ENCODE data around the gene JADE1. TPM values are rescaled to one million over a fixed set of nuclear protein-coding genes. Genes with fewer than 3 reads are reported as not detected.

The JADE1 gene
- total RNA-seq, 2 experiments from 2014 or later: 30.5 to 31.6 TPM

DNA sequence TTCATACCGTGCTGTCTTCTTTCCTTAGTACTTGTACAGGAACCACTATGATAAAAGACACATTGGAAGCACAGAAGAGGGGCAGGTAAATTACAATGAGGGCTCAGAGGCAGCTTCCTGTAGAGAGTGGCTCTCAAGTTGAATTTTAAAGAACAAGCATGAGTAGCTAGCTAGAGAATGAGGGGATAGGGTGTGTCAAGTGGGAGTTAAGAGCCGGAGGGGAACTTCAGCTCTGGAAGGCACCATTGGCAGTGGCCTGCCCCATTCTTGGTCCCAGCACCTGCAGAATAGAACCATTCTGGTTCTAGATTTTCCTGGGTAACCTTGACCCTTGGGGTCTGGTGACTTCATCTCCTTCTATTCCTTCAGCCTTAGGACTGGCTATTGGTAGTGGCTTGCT, 34.0 kb upstream of the JADE1 start:
- Mint-ChIP-seq H3K4me1 (ENCODE audit: low read depth) (no peaks in the 10 kb centered on the region), H3K4me3 (no peak overlapping the region), H3K27me3 (peaks cover 2% of the 10 kb centered on the region), H3K36me3 (ENCODE audit: low read depth) (no peaks in the 10 kb centered on the region), H3K9me3 (no peaks in the 10 kb centered on the region), H3K27ac (no peak overlapping the region)
- ChIA-PET POLR2A (no interaction called here), CTCF (no interaction called here)
- intact Hi-C loops (cut with micrococcal nuclease): no loop called here
- DNase-seq (no peak), ATAC-seq (no peak)
- TF ChIP-seq CTCF (IDR thresholded peaks at IDR 0.05): no peak

- intact Hi-C loops (cut with micrococcal nuclease): no loop called here
- ATAC-seq (no peak), DNase-seq (no peak)
- ChIA-PET POLR2A (no interaction called here), CTCF (no interaction called here)
- no peaks in the 10 kb centered on the region for H3K9me3 Mint-ChIP-seq
- no peak overlapping the region for H3K27ac Mint-ChIP-seq
- no peaks in the 10 kb centered on the region for H3K36me3 Mint-ChIP-seq (ENCODE audit: low read depth)
- H3K4me3 Mint-ChIP-seq: no peak overlapping the region
- H3K4me1 Mint-ChIP-seq (ENCODE audit: low read depth): no peaks in the 10 kb centered on the region
- peaks cover 2% of the 10 kb centered on the region for H3K27me3 Mint-ChIP-seq
- no peak for TF ChIP-seq CTCF (IDR thresholded peaks at IDR 0.05)
Measured at GRCh38 chr4:128775916-128776315, 33.6 kb upstream of the JADE1 start.

- CTCF ChIA-PET: no interaction called here
- peaks cover 2% of the 10 kb centered on the region for H3K27me3 Mint-ChIP-seq
- no peak for TF ChIP-seq CTCF (IDR thresholded peaks at IDR 0.05)
- H3K36me3 Mint-ChIP-seq (ENCODE audit: low read depth): no peaks in the 10 kb centered on the region
- H3K4me3 Mint-ChIP-seq: no peak overlapping the region
- no peaks in the 10 kb centered on the region for H3K9me3 Mint-ChIP-seq
- ATAC-seq: no peak
- no peak overlapping the region for H3K27ac Mint-ChIP-seq
- intact Hi-C loops (cut with micrococcal nuclease): no loop called here
- DNase-seq: no peak
- POLR2A ChIA-PET: no interaction called here
- H3K4me1 Mint-ChIP-seq (ENCODE audit: low read depth): no peaks in the 10 kb centered on the region
Measured at GRCh38 chr4:128776794-128777216, 32.7 kb upstream of the JADE1 start.

- Mint-ChIP-seq H3K27ac (no peak overlapping the region), H3K36me3 (ENCODE audit: low read depth) (no peaks in the 10 kb centered on the region), H3K4me3 (no peak overlapping the region), H3K9me3 (no peaks in the 10 kb centered on the region), H3K4me1 (ENCODE audit: low read depth) (no peaks in the 10 kb centered on the region), H3K27me3 (peaks cover 2% of the 10 kb centered on the region)
- intact Hi-C loops (cut with micrococcal nuclease): no loop called here
- POLR2A ChIA-PET: no interaction called here
- TF ChIP-seq CTCF (IDR thresholded peaks at IDR 0.05): no peak
- ATAC-seq (no peak), DNase-seq (no peak)
- CTCF ChIA-PET: no interaction called here
Measured at GRCh38 chr4:128780688-128781087, 28.8 kb upstream of the JADE1 start.

GRCh38 chr4:128782076-128782715, 27.3 kb upstream of the JADE1 start:
- TF ChIP-seq CTCF (IDR thresholded peaks at IDR 0.05): peak; percentile 35
- CTCF ChIA-PET: interaction anchor here (0.7 to 1.4 kb wide), 4 partner anchors 31 to 428 kb away, joined by 3 read pairs; no protein-coding TSS in a partner anchor

More at GRCh38 chr4:128782076-128782715, 27.3 kb upstream of the JADE1 start:
- Mint-ChIP-seq H3K36me3 (ENCODE audit: low read depth) (no peaks in the 10 kb centered on the region), H3K27ac (no peak overlapping the region), H3K9me3 (no peaks in the 10 kb centered on the region), H3K27me3 (peaks cover 1% of the 10 kb centered on the region), H3K4me3 (no peak overlapping the region), H3K4me1 (ENCODE audit: low read depth) (no peaks in the 10 kb centered on the region)
- POLR2A ChIA-PET: no interaction called here
- peak; percentile 61 for ATAC-seq
- intact Hi-C loops (cut with micrococcal nuclease): no loop called here
- DNase-seq: peak; percentile 60

Data from activated CD8-positive, alpha-beta T cell treated with anti-CD3 and anti-CD28 coated beads for 36 hours (primary cell).